A549 (cell line): Measurements from ENCODE around the gene MED9.

Source experiments
- CEBPB ChIP-seq, 2 experiments: fragments of >200 bp in 1 of 2; sonication (Bioruptor Twin) in 1 of 2; formaldehyde crosslinking in 1 of 2; IDR thresholded peaks; 2 replicates each; pipeline ENCODE4 v1.6.1; 2012 to 2016
- FOXS1 ChIP-seq: fragments of 250-450 bp; sonication (Bioruptor Pico); IDR thresholded peaks from 2 replicates; pipeline ENCODE4 v1.5.0; 2020; ENCODE audit warnings: mild to moderate bottlenecking, moderate library complexity
- PHF8 ChIP-seq: fragments of 200-600 bp; sonication (generic); IDR thresholded peaks from 2 replicates; pipeline ENCODE4 v1.6.1; 2016; ENCODE audit warnings: low read depth, mild to moderate bottlenecking, antibody characterized with exemption, moderate library complexity, borderline replicate concordance
- TF ChIP-seq, protein P1 (sequence below): fragments of >200 bp; sonication (Bioruptor Twin); formaldehyde crosslinking; IDR thresholded peaks from 3 replicates; pipeline ENCODE4 v1.5.1; 2016

DNA sequence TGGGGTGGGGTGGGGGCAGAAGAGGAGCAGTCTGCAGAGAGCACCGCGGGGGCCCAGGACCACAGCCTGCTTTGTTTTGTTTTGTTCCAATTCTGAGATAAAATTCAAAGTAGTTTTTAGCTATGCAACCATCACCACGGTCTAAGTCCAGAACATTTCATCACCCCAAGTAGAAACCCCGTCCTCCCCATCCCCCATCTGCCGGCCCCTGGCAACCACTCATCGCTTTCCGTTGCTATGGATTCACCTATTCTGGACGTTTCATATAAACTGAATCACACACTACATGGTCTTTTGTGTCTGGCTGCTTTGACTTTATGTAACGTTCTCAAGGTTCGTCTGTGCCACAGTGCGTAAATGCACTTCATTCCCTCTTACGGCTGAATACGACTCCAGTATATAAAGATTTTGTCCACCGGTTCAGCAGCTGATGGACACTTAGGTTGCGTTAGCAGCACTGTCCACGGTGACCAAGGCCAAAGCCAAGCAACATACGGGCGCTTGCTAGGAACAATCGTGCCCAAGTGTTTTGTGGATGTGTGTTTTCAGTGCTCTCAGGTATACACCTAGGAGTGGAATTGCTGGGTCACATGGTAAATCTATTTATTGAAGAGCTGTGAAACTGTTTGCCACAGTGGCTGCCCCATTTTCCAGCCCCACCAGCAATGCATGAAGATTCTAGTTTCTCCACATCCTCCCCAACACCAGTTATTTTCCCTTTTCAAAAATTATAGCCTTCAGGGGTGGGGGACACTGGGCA is 47.1 kb downstream of the MED9 start:
- TF ChIP-seq, protein P1, sequence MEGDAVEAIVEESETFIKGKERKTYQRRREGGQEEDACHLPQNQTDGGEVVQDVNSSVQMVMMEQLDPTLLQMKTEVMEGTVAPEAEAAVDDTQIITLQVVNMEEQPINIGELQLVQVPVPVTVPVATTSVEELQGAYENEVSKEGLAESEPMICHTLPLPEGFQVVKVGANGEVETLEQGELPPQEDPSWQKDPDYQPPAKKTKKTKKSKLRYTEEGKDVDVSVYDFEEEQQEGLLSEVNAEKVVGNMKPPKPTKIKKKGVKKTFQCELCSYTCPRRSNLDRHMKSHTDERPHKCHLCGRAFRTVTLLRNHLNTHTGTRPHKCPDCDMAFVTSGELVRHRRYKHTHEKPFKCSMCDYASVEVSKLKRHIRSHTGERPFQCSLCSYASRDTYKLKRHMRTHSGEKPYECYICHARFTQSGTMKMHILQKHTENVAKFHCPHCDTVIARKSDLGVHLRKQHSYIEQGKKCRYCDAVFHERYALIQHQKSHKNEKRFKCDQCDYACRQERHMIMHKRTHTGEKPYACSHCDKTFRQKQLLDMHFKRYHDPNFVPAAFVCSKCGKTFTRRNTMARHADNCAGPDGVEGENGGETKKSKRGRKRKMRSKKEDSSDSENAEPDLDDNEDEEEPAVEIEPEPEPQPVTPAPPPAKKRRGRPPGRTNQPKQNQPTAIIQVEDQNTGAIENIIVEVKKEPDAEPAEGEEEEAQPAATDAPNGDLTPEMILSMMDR, result no peak
- TF ChIP-seq CEBPB (IDR thresholded peaks at IDR 0.05) (no peak), PHF8 (no peak), FOXS1 (no peak)
